HG03378 (cell line): Measurements from ENCODE around the gene PPARA.
"Not testable (repeated sequence)": the region's sequence is repeated elsewhere in the genome, so short reads cannot be mapped to it uniquely, and the experiment has no call there.

Experiments
- ATAC-seq: cut with Tn5 transposase; IDR thresholded peaks from one replicate; pipeline ENCODE4 v1.9.1; 2021; ENCODE audit warnings: mild to moderate bottlenecking, moderate library complexity; ENCODE audit not compliant: unreplicated experiment

PPARA gene

DNA sequence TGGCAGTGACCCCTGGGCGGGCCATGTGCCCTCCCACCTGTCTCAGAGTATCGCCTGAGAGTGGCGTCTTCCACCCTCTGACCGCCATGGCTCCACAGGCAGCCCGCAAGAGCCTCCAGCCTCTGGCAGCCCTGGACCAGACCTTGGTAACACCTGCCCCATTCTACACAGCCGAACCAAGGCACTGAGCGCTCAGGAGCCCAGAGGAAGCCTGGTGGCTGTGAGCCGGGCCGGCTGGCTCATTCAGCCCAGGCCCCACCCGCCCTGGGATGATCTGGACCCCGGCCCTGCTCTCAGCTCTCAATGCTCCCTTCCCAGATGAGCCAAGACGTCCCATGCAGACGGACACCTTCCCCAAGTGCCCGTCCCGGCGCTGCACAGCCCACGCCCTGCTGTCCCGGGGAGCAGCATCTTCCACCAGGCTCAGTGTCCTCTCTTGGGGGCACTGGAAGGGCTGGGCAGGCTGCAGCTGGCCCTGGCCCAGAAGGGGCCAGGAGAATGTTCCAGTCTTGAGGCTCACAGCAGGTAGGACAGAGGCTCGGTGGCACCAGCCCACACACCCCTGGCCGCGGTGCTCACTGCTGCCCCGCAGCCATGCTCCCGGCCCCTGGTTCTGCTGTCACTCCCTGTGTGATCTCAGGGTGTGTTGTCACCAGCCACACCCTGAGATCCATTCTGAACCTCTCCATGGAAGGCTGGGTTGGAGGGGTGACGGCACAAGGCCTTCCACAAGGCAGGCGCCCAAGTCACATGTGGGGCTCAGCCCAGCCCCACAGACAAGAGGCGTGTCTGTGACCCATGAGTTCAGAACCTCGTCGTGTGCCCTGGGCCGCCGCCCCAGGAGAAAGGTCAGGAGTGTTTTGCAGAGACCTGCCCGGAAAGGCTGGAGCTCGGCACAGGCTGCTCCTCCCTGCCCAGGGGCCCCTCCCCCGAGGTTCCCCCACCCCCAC, 24.2 kb upstream of the PPARA start:
- ATAC-seq, result no peak

DNA sequence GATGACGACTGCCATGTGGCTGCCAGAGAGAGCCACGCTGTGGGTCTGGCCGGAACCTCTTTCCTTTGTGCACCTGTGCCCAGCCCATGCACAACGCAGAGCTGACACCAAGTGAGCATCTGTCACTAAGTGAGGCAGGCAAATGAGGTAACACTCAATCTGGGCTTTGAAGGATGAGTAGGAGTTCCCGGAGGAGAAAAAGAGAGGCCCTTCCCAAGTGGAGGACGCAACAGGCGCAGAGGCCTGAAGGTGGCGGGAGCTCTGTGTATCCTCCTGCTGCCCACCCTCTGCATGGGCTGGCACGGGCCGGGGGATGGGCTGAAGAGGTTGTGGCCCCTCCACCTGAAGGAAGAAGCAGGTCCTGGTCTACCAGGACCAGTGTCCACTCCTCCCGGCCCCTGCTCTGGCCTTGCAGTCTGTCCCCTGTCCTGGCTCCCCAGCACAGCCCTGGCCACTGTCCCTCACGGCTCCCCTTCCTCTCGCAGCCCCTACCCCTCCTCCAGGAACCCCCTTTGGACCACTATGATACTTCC, 23.4 kb upstream of the PPARA start:
- no peak for ATAC-seq

DNA sequence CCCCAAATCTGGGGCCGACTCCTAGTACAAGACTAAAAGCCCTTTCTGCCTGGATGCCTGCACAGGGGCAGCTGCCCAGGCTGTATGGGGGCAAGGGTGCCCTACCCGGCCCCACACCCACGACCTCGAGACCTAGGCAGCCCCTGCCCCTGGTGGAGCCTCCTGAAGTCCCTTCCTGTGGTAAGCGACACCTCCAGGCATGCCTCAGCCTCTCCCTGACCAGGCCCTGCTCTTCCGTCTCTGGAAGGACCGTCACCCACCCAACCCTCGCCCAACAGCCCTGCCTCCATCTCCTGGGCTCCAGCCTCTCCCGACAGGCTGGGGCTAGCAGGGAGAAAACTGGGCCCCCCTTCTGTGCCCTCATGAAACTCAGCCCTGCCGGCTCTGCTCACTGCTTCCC, 22.8 kb upstream of the PPARA start:
- no peak for ATAC-seq

DNA sequence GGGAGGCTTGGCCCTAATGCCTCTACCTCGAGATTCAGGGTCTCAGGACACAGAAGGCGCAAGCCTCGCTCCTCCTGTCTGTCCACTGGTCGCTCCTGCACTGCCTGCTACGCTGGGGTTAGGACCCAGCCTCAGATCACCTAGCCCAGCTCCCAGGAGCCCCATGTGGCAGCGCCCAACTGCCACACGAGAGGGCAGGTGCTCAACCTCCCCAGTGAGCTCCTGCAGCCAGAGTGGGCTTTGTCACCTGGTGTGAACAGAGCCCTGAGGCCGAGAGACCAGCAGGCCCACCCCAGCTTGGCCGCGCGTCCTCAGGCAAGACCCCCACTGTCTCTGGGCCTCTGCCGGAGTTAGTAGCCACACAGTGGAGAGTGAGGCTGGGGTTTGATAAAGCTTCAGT, 21.7 kb upstream of the PPARA start:
- ATAC-seq, result no peak

DNA sequence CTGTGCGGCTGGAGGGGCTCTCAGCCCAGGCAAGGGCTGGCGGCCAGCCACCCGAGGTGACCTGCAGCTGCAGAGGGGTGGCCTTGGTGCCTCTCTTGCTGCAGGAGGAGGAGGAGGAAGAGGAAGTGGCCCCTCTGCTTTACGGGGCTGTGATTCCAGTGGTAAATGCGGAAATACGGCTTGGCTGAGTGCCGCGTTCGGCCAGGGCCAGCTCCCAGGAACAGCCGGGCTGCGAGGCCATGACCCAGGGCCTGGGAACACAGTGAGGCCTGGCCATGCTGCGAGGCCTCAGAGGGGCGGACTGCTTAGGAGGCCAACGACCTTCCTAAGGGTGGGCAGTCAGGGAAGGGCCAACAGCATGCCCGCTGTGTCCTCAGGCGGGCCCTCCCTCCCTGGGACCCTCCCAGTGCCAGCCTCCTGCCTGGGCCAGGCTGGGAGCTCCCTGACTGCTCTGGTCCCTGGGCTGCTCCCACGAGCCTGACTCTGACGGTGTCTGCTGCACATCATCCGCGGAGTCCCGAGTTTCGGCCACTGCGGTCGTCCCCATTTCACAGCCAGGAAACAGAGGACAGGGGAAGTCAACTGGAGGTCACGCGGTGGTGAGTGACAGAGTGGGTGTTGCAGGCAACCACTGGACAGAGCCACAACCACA, 20.8 kb upstream of the PPARA start:
- no peak for ATAC-seq

DNA sequence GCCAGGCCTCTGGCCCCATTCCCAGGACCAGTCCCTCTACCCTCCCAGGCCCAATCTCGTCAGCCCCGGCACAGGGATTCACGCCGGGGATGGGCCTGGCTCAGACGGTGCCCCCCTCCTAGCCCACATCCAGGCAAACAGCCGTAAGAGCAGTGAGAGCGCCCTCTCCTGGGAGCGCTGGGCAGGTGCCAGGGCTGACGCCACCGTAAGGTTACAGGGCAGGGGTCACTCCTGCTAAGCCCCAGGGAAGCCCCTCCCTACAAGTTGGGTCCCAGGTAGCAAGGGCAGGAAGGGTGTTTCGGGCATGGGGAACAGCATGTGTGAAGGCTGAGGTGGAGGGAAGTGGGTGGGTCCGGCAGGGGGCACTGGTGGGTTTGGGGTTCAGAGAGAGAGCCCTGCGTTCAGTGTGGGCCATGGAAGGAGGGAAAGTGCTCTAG, 19.2 kb upstream of the PPARA start:
- no peak for ATAC-seq

DNA sequence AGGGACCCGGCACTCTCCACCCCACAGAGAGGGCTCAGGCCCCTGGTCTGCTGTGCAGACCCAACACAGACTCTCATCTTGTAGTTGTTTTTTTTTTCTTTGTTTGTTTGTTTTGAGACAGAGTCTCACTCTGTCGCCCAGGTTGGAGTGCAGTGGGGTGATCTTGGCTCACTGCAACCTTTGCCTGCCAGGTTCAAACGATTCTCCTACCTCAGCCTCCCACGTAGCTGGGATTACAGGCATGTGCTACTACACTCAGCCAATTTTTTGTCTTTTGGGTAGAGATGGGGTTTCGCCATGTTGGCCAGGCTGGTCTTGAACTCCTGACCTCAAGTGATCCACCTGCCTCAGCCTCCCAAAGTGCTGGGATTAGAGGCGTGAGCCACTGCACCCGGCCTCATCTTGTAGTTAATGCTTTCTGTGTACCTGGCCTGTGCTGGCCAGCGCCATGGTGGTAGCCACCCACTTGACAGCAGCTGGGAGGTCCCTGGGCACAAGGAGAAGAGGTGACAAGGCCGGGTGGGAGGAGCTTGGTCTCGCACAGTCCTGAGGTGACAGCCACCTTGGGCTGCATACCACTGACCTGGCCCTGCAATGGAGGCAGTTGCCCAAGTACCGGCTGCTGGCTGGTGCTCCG, 18.0 kb upstream of the PPARA start:
- ATAC-seq, result not testable (repeated sequence)

DNA sequence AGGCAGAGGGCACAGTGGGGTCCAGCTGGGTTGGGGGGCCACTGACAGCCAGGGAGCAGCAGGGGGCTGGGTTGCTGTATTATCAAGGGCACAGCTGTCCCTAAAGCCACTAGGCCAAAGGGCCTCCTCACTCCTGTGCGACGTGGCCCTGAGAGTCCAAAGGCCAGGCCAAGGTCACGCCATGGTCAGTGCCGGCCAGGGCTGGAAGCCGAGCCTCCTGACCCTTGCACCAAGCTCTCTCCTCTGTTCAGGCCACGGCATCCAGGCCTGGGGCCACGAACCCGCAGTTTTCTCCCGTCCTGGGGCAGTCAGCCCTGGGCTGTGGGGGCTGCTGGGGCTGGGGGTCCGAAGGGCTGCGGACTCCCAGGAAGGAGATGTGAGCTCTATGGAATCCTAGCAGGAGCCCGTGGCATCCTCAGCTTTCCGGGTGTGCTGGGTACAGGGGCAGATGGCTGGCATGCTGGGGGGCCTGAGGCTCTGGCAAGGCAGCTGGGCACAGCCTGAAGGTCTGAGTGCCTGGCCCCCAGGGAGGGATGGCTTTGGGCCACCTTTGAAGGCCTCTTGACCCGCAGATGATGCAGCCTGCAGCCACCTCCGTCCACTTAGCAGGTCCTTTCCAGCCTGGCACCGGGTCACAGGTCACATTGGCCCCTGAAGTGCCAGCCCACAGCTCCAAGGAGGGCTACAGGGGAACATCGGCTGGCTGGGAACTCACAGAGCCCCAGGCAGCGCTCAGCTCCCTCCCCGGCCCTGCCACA, 17.3 kb upstream of the PPARA start:
- no peak for ATAC-seq

DNA sequence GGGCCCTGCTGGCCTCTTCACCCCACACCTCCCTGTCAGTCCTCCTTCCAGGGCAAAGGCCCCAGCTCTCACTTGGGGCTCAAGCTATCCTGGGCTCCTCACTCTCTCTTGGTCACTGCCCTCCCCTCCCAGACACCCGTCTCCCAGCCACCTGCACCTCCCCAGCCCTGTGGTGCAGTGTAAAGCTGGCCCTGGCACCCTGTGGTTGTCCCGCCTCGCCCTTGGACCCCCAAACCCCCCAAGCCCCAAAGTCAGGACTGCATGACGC, 16.8 kb upstream of the PPARA start:
- ATAC-seq, result no peak

DNA sequence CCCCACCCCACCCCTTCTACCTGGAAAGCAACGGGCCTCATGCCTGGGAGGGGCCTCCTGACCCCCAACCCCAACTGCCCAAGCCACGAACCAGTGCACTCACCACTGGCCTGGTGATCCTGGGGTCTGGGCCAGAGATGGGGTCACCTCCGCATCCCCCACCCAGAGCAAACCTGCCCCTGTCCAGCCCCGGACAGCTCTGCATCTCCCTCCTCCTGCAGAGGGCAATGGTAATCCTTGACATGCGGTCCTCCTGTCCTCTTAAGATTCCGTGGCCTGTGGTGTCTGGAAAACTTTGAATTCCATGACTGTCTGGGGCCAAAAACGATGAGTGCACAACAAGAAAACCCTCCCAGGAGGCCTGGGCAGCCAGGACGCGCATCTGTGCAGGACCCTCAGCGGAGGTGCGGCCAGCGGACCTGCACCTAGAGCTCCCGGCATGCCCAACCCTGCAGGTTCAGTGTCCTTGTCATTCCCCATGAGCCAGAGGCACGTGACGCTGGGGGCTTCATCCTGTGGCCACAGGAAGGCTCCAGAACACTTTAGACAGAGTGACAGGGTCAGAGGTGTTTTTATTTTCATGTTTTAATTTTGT, 16.1 kb upstream of the PPARA start:
- no peak for ATAC-seq

DNA sequence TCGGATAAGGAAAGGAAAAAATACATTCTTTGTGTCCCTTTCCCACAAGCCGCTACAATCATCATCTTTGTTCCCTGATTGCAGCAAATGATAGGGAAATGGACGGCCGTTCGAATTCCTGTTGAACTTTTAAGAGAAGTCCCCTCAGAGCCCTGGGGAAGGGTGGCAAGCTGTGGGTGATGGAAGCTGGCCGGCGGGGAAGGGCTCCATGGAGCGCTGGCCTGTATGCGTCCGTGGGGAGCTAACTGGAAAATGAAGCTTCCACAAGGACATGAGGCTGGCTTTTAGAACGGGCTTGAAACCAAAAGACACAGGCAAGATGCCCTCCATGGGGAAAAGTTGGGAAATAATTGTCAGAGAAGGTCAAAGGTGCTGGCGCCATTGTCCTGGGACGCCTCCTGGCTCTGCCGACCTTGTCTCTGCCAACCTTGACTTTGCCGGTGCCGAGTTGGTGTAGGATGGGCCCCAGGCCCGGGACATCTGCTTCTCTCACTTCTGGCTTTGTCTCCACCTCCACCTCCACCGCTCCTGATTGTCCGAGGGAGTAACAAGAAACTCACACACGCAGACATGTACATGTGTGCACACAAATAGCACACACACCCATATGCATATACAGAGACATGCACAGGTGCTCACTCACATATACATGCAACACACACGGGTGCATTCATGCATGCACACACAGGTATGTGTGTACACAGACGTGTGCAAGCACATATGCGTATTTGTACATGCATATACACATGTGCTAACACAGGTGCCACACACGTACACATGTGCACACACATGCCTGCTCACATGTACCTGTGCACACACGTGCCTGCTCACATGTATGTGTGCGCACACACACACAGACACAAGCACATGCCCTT, 14.5 kb upstream of the PPARA start:
- ATAC-seq, result no peak

DNA sequence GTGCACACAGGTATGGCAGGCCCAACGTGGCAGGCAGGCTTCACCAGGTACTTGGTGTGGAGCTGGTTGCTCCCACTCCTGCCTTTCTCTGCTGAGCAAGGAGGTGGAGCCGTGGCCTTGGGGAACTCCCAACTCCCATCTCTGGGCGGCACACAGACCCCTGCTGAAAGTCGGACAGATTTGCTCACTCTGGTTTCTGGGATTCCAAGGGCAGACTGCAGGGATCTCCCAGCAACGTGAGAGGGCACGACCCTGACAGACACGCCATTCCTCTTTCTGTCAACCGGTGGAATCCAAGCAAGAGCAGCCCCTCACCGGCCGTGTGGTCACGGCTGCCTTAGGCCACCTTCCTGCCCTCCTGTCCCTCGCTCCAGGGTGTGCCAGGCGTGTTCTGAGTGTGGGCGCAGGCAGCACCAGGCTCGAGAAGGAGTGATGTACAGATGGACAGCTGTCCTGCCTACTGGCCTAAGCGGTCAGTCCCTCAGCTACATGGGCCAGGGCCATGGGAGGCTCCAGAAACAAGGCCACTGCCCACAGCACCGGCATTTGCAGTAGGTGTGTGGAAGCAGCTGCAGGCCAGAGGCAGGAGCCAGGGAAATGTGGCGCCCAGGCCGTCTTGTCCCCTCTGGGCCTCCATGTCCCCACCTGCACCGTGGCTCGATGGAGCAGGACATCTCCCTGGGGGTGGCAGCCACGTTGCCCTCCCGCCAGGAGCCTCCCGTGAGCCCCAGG, 13.7 kb upstream of the PPARA start:
- no peak for ATAC-seq

DNA sequence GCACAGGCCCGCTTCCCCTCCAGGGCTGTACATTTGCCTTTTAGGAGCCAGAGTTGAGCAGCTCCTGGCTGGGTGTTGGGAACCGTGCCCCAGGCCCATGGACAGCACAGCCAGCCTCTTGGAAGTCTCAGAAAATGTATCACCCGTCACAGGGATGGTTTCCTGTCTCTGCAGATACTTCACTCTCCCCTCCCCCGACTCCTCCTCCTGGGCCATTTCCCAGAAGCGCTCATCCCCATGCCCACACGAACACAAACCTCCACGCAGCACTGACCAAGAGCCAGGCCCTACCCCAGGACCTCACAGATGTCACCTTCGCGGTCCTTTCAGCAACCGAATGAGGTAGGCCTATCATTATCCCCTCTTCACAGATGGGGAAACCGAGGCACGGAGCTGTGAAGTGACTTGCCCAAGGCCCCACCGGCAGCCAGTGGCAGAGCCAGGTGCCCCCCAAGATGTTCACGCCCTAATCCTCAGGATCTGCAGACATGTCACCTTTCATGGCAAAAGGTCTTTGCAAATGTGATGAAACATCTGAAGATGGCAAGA, 13.0 kb upstream of the PPARA start:
- no peak for ATAC-seq

DNA sequence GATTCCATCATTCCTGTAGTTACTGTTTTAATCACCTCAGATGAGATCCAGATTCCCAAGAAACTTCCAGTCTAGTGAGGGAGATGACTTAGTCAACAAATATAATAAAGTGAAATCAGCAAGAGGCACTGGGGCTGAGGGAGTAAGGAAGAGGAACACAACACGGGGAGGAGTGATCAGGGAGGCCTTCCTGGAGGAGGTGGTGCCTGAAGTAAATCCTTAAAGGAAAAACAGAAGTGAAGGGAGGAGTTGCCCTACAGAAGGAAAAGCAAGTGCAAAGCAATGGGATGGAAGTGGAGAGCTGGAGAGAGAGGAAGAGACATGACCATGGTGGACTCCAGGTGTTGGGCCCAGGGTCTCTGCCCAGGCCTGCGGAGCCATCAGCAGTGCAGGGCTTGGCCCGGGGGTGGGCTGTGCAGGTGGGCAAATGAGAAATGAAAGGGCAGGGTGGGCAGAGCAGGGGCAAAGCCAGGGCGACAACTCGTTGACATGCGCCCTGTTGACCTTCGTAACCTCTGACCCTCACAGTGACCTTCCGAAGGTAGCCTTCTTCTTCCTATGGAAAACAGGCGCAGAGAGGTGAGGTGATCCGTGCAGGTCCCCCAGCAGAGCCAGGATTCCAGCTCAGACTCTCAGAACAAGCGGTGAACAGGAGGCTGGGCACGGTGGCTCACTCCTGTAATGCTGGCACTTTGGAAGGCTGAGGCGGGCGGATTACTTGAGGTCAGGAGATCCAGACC, 12.1 kb upstream of the PPARA start:
- no peak for ATAC-seq

DNA sequence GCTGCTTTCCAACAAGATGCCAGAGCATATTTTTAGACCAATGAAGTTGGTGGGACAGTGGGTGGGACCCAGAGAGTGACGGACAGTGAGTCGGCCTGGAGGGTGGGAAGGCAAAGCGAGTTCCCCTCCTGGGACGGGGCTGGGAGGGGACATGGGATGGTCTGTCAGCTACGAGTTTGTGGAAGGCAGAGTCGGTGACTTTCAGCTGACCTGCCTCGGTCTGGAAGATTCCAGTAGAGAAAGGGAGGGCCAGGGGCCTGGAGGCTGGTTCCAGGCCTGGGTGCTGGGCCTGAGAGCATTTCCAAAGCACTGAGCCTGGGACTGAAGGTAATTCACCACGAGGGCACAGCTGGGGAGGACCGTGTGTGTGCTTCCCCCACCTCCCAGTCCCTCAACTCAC, 10.9 kb upstream of the PPARA start:
- not testable (repeated sequence) for ATAC-seq

DNA sequence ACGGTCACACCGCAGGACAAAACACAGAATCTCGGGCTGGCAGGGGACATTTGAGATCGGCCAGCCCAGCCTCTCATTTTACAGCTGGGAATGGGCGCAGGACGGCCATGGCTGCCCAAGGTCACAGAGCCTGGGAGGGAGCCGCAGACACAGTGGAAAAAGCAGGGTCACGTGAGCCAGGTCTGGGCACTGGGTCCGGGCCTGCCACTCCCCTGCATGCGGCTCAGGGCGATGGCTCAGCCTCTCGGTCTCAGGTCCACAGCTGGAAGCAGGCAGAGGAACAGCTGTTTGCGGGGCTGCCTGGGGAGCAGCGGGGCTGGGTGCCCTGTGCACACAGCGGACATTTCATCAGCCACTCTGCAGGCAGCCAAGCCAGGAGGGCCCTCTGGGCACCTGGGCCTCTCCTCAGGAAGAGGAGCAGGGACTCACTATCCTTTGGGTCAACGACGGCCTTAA, 10.4 kb upstream of the PPARA start:
- ATAC-seq, result no peak

DNA sequence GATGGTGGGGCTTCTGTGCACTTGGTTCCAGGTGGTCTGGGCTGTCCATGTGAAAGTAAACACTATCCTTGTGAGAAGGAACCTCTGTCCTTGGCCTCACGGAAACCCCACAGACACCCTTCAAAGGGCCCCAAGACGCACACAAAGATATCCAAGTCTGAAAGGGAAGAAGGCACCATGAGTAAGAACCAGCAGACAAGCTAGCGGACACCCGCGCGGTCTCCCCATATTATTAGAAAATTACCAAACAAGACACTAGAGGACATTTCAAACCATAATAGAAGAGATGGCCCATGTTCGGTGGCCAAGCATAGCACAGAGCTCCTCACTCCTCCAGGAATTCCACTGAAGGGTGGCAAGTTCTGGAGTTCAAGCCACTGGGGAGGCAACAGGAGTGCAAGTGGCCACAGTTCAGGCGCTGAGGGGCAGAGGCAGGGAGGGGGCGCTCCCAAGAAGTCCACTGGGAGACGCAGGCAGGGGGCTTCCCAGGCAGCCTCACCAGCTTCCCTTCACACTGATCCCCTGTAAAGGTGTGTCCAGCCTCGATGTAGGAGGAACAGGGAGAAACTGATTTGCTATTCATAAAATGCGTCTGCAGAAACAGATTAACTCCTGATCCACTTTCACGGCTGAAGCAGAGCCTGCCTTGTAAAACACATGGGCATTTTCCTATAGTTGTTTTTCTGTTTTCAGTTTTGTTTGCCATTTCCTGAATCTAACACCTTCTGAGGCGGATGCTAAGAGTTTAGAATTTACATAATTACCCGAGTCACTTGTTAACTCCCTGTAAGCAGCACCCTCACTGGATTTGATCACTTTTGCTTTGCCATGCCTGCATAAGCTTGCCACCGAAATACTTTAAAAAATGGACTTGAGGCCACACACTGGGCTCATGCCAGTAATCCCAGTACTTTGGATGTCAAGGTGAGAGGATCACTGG, 9.1 kb upstream of the PPARA start:
- no peak for ATAC-seq
